ENCODE results near the gene KRTAP23-1. TPM values are rescaled to one million over a fixed set of nuclear protein-coding genes. Genes with fewer than 3 reads are reported as not detected.

KRTAP23-1 gene
- total and polyA plus RNA-seq, 12 donors = not detected

GRCh38 chr21:30349572-30349971, 1.2 kb upstream of the KRTAP23-1 start:
- intact Hi-C loops (cut with DNase I) = no loop called here
- H3K36me3 ChIP-seq (replicated peaks in 1 of 2) = no peaks in the 10 kb centered on the region
- H3K4me3 ChIP-seq = no peak overlapping the region
- H3K4me1 ChIP-seq (replicated peaks in 1 of 2) = no peaks in the 10 kb centered on the region
- no peaks in the 10 kb centered on the region for H3K9me3 ChIP-seq (replicated peaks in 1 of 3)
- no peaks in the 10 kb centered on the region for H3K27me3 ChIP-seq
- WGBS, 4 donors = 40 to 54% (median 48%) methylated on average over 3 of the region's 3 CpGs
- no peak for DNase-seq
- TF ChIP-seq CTCF (IDR thresholded peaks at IDR 0.05) = no peak
- H3K27ac ChIP-seq = no peak overlapping the region

GRCh38 chr21:30345014-30345413, 3.4 kb downstream of the KRTAP23-1 start:
- Histone ChIP-seq H3K36me3 (replicated peaks in 1 of 2) (no peaks in the 10 kb centered on the region), H3K27ac (no peak overlapping the region), H3K4me1 (replicated peaks in 1 of 2) (no peaks in the 10 kb centered on the region), H3K27me3 (no peaks in the 10 kb centered on the region), H3K9me3 (replicated peaks in 1 of 3) (no peaks in the 10 kb centered on the region), H3K4me3 (no peak overlapping the region)
- WGBS, 4 donors = 67 to 80% (median 68%) methylated on average over 2 of the region's 2 CpGs
- DNase-seq = no peak
- intact Hi-C loops (cut with DNase I) = no loop called here
- TF ChIP-seq CTCF (IDR thresholded peaks at IDR 0.05) = no peak
- TF ChIP-seq POLR2A (IDR thresholded peaks at IDR 0.05) = no peak

GRCh38 chr21:30340714-30341573, 7.5 kb downstream of the KRTAP23-1 start:
- H3K27ac ChIP-seq = no peak overlapping the region
- no peaks in the 10 kb centered on the region for H3K9me3 ChIP-seq (replicated peaks in 1 of 3)
- intact Hi-C loops (cut with DNase I) = loop anchor here in 1 of 2 donors (5.0 kb wide), 1 partner anchor 746 kb away; no protein-coding TSS in a partner anchor
- peak; percentile 18 to 80 (median 48) for DNase-seq
- no peaks in the 10 kb centered on the region for H3K27me3 ChIP-seq
- H3K36me3 ChIP-seq (replicated peaks in 1 of 2) = no peaks in the 10 kb centered on the region
- H3K4me1 ChIP-seq (replicated peaks in 1 of 2) = no peaks in the 10 kb centered on the region
- 78 to 90% (median 84%) methylated on average over 2 of the region's 2 CpGs for WGBS, 4 donors
- no peak overlapping the region for H3K4me3 ChIP-seq
- TF ChIP-seq POLR2A (IDR thresholded peaks at IDR 0.05) (no peak), CTCF (IDR thresholded peaks at IDR 0.05) (peak; percentile 69 to 87 (median 76))

GRCh38 chr21:30338717-30339116, 9.7 kb downstream of the KRTAP23-1 start:
- WGBS, 4 donors = 84 to 90% (median 87%) methylated on average over 4 of the region's 4 CpGs
- intact Hi-C loops (cut with DNase I) = no loop called here

More at GRCh38 chr21:30338717-30339116, 9.7 kb downstream of the KRTAP23-1 start:
- no peak for DNase-seq
- Histone ChIP-seq H3K4me1 (replicated peaks in 1 of 2) (no peaks in the 10 kb centered on the region), H3K4me3 (no peak overlapping the region), H3K27ac (no peak overlapping the region), H3K36me3 (replicated peaks in 1 of 2) (no peaks in the 10 kb centered on the region), H3K27me3 (no peaks in the 10 kb centered on the region), H3K9me3 (replicated peaks in 1 of 3) (no peaks in the 10 kb centered on the region)
- no peak for TF ChIP-seq CTCF (IDR thresholded peaks at IDR 0.05)
- TF ChIP-seq POLR2A (IDR thresholded peaks at IDR 0.05) = no peak
